T follicular helper cell (primary cell): ENCODE measurements around the gene CSRP3.

ENCODE experiments used
- DNase-seq: peaks from one replicate; pipeline ENCODE4 v3.0.0-alpha.2; 2020; ENCODE audit warnings: low read depth
- total RNA-seq, 2 experiments: gene quantifications; one replicate each; lab custom pipeline; 2026; lab: John Stamatoyannopoulos, UW

CSRP3 gene
- total RNA-seq = 0 reads per million in 2 experiments

DNA sequence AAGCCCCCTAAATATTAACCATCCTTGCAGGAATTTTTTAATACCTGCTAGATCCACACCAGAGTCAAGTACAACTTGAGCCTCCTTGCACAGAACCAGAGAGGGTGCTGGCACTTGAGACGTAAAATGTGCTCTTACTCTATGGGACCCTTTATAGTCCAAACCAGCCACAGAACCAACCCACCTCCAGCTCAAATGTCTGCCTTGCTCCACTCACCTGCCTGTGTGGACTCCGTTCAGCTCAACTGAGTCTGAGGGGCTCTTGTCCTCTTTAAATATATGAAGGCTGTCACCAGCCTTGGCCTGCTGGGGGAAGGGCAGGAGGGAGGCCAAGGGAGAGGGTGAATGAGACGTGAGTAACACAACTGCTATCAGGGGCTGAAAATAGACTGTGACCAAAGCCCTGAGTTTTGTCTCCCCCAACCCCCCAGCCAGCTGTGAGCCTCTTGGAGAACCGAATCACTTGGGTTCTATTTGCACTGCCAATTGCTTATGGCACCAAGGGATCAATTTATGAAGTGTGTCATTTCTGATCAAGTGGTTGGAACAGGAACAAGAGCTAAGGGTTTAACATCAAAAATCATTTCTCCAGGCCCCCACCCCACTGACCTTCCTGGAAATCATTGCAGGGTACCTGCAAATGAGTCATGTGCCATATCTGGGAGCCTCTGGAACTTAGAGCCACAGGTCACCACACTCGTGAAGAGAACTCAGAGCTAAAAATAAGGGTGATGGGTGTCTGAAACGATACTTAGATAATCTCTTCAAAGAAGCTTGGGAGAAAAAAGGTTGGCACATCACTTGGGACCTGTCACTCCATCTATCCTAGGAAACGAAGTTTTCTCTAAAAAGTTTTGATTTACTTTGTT lies at the start of gene CSRP3:
Gene CSRP3, minus strand, starts transcription at position 247 of the 869 bp plus-strand sequence. CDS start 9,535 bp downstream, outside the sequence.
- no peak for DNase-seq

DNA sequence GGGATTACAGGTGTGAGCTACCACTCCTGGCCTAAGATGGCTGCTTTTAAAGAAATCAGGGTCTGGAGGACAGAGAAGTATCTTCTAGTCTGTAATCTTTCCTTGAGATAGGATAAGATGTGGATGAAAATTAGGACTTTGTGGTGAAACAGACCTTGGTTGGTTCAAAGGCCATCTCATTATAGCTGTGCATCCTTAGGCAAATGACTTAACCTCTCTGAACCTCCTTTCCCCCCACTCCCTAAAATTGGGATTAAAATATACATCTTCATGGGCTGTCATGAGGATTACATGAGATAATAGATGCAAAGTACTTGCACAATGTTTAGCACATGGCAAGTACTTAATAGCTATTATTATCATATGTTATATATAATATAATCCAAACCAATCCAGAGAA lies 49.8 kb upstream of the CSRP3 start:
- DNase-seq = no peak

DNA sequence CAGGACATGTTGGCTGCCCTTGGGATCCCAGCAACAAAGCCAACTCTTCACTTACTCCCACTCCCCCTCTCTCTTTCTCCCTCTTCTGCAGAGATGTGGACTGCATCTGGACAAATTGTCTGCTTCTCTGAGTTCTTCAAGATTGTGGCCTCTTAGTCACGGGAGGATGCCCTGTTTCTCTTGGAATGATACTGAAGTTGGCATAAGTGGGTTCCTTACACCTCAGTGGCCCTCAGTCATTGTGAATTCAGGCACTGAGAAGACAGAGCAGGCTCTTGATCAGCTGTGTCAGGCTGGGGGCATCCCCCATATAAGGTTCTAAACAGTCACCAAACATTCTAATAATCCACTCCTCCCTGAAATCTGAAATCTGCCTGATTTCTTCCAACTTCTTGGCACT lies 45.0 kb upstream of the CSRP3 start:
- no peak for DNase-seq

DNA sequence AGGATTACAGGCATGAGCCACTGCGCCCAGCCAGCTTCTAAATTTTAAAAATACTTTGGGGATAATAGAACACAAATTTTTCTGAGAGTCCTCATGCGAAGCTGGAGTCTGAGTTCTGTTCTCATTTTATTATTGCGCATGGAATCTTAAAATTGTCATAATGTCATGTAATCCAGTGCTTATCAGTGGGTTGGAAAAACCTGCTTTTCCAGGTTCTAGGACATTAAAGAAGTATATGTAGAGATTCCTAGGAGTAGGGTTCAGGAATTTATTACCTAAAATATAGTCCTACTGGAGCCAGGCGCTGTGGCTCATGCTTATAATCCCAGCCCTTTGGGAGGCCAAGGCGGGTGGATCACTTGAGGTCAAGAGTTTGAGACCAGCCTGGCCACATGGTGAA lies 43.6 kb upstream of the CSRP3 start:
- DNase-seq = no peak

DNA sequence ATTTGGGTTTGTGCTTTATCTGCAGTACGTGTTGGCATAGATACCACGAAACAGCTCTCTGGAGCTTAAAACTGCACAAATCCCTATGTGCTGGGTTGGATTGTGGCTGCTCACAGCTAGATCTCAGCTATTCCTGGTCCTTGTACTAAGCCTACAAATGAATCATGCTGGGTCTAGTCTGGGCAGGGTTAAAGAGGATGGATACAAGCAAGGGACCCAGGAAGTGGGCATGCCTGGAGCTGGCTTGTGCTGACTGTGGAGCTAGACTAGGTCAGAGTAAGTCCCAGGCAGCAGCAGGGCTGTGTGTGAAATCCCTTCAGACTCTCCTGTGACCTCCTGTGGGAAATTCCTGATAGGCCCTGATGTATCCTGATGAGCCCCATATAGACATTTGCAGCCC lies 42.8 kb upstream of the CSRP3 start:
- DNase-seq = no peak

DNA sequence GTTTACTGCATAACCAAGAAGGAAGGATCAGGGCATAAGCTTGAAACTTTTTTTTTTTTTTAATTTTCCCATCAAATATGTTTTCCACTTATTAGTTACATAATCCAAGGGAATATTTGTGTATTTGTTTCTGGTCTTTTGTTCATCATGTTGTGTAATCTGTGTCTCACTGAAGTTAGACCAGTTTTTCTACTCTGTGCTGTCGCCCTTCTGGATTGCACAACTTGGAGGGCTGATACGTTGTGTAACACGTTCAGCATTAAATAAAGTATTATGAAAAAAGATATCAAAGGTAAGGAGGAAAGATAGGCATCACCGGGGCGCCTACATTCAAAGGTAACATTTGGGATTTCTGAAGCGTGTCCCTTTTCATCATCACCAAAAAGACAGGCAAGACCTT lies 42.3 kb upstream of the CSRP3 start:
- DNase-seq = no peak

DNA sequence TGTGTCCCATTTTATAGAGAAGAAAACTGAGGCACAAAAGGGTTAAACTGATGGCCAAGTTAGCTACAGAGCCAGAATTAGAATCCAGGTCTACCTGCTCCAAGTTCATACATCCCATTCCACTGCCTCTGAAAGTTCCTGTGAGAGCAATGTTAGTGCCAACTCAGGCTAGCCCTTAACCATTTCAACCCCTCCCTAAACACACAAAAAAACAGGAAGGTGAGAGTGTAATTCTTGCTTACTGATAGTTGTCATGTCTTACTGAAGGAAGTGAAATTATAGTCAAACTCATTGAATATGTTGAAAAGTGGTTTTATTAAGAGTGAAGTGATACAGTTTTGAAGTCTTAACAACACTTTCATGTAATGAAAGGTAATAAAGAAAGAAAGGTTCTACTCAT lies 41.8 kb upstream of the CSRP3 start:
- DNase-seq = no peak

DNA sequence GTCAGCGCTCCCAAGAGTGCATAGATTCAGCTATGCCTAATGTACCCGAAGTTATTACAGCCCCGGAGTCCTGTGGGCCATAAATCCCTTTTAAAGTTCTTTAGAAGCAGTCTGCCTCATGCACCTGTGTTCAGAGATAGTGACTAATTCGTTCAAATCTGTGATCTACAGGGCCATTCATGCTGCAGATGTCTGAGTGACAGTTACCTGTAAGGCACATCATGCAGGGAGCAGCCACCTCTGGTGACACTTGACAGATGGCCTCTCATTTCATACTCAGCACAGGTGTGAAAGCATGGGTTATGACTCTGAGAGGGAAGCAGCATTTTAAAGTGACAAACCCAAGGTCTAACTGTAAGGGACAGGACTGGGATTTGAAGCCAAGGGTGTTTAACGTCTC lies 41.4 kb upstream of the CSRP3 start:
- no peak for DNase-seq

DNA sequence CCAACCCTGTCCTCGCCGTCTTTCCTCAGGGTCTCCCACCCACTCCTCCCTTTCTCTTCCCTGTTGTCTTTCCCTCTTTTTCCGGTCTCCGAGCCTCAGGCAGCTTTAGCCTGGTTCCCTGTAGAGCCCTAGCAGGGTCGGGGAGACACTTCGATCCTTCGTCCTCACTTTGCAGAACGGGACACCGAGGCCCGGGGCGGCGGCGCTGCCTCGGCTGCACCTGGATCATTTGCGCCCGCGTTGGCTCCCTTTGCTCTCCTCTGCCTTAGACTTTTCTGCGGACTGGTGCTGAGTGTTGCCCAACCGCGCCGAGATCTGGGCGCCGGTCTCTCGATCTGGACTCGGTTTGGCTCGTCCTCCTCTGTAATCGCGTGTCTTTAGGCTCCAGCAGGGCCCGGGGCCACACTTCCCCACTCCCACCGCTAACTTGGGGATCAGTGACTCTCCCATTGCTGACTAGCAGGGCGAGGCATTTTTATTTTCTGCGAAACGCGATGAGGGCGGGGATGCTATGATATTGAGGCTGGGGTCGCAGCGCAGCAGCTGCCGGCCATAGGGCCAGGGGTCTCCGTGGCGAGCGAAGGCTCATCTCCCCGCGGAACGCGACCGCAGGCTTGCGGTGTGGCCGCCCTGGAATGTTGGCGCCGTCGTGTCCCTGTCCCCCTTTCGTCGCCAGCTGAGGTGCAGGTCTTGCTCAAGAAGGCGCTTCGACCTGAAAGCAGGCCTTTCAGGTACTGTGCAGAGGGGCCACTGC lies 40.6 kb upstream of the CSRP3 start:
- DNase-seq = no peak

DNA sequence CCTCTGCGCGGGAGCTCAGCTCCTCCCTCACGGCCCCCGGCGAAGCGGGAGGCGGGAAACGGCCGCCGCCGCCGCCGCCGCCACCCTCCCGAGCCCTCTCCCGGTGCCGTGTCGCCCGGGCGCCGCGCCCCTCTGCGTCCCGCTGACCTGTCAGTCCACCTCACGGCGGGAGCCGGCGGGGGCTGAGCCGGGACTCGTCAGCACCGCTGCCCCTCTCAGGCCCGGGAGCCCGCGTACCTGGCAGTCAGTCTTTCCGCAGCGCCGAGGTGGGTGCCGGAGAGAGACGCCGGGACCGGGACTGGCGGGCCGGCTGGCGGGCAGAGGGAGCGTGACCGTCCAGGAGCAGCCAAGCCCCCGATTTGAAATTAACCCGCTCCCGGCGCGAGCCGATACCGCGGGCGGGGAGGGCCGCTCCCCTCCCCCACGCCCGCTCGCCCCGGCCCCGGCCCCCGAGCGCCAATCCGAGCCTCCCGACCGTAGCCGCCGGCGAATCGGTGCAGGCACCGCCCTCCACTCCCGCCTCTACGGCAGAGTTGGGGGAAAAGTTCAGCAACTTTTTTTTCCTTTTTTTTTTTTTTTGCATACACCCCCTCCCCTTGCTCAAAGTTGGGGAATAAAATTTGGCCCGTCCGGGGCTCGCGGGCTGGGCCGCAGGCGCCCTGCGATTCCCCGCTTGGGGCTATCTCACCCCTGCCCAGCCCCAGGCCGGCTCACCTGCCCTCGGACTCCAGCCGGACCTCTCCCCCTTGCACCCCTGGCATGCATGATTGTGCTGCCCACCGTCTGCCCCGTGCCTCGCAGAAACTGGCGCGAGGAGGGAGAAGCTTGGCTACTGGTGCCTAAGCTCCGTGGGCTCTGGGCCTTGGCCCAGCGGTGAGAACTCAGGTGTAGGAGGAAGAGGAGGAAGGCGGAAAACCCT lies 39.7 kb upstream of the CSRP3 start:
- DNase-seq = no peak

DNA sequence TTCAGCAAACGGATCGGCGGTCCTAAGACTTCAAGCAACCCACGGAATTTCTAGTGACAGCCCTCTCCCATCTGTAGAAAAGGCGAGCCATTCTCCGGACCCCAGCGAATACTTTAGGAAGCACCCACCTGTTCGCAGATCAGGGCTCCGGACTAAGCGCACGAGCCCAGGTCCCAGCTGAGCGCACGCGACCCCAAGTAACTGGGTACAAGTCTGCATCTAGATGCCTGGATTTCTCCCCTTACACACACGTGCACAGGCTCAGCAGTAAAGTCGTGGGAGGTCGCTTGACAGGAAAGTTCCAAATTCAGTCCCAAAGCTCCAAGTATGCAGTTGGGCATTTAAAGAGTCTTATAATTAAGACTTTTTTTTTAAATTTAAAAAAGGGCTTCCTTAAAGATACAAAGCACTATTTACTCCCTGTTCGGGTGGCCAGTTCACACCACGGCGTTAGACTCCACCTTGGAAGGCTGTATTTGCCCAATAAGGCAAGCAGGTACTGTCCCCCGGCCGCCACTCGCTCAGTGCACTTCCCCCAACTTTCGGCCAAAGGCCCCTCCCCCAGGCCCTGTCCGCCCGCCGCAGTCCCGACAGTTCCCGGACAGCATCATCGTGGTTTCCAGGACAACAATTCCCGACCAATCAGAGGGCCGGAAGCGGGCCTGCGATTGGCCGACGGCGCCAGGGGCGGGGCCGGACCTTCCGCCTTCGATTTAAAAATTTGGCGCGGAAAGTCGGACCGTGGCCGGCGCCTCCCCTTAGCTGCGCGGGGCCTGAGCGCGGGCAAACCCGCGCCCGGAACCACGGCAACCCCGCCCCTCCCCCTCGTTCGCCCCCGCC lies 38.9 kb upstream of the CSRP3 start, which contains the start of gene E2F8:
Gene E2F8, minus strand, starts transcription at position 526 of the 840 bp plus-strand sequence. CDS start 824 bp downstream, outside the sequence.
- peak; percentile 58 for DNase-seq

DNA sequence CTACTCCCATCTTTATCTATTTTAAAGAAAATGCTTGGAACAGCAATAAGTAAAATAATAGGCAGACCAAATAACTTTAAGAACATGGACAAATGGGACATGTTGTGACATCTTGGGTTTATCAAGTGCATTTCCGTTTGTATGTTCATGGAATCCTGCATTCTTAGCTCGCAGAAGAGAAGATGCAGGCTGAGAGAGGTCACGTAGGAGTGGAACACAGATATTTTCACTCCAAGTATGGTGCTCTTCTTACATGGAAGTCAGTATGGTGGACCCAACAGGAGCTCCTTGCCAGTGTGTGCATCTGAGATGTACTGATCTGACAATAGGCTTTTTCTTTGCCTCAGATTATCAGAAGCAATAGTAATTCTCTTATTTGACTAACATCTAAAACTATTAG lies 37.3 kb upstream of the CSRP3 start:
- no peak for DNase-seq

DNA sequence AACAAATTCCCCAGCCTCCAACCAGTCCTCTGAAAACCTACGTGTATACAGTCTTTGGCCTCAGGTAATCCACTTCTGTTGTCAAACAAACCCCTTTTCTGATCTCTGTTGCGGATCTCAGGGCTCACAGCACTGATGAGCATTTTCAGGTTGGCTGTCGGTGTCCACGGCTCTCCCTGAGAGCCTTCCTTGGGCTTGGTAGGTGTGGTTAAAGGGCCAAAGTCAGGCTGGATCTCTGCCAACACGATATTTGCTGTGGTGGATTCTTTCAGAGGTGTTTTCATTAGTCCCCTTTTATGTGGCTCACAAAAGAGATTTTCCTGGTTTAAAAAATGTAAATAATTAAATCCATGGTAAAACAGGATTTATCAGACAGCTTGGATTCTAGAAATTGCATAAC lies 36.0 kb upstream of the CSRP3 start:
- DNase-seq = no peak

DNA sequence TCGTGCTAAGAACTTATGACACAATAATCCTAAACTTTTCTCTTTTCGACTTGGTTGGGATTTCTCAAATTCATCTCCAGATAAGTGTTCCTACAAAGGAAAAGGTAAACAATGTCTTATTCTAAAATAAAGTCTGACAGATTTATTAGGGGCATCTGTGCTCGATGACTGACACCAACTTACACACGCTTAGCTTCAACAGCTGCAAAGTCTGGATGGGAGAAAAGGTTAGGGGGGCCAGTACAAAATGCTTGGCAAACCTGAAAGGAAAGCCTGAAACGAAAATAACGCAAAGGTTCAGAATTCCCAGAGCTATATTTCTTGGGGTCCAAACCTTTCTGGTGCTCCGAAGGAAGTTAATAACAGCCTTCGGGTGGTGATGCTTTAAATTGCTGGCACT lies 35.6 kb upstream of the CSRP3 start:
- DNase-seq = no peak

DNA sequence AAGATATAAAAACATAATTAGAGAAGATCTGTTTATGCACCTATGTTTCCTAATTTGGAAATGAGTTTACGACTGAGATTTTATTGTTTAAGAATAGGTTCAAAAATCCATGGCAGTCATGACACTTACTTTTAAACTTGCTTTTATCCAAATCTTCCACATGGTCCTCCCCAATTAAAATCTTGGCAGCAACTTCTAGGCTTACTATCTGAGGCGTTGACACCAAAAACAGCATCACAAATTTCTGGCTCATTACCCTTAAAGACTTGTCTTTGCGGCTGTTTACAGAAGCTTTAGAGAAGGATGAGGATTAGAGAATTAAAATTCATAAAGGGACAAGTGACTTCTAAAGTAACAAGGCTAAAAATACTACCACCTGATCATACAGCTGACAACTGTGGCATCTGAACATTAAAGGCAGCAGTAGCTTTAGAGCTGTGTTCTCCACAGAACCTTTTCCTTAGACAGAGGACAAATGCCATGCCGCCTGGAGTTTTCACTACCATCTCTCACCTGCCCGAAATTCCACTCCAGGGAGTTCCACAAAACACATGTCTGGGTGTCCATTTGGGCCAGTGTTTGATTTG lies 32.5 kb upstream of the CSRP3 start:
- DNase-seq = no peak

DNA sequence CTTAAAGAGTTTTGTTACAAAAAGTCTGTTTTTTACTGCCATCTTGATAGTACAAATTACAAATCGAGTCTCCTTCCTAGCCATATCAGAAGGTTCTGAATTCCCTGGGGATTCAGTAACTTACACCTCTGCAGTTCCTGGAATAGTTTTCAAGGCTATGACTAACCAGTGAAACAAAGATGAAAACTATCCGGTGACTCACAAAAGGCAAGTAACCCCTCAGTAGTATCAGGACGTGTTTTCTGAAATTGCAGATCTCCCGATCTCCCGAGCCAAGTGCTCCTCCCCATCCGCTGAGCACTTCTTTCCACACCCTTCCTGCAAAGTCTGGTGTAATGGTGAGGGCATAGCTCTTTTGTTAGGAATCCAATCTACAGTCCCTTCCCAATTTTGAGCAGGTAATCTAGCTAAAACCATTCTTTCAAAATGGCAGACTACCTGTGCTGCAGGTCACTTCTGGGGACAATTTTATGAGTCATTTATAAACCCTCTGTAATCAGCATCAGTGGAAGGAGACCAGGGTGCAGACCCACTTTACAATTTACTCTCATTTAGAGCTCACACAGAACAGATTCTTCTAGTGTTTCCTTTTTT lies 31.2 kb upstream of the CSRP3 start:
- DNase-seq = no peak

DNA sequence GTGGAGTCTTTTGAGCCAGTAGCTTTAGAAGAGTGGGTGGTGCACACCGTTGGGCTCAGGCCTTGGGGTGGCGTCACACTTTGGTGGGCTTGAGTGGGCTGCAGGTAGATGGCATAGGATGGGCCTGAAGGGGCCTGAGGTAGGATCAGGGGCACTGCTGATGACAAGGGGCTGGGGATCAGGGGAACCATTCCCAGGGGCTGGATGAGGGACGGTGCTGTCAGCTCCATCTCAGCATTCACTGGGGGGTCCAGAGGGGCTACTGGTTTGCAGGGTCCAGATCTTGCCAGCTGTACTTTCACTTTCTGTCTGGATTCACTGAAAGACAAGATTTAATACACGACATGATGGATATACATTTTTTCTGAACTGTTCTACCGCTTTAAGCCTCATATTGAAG lies 27.9 kb upstream of the CSRP3 start:
- no peak for DNase-seq

DNA sequence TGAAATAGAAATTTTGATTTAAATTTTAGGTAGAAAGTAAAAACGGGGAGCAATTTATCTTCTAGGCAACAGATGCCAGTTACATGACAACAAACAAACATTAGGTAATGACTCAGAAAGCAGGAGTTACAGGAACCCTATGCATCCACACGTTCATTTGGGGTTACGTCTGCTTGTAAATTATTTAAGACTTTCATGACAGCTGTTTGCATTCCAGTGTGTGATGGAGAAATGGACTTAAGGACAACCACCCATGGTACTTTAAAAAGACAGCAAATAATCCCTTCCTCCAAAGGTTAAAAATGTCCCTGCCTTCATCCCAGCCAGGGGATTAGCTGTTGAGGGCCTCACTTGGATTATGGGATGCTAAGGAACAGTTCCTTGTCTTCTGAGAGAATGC lies 27.2 kb upstream of the CSRP3 start:
- DNase-seq = no peak

DNA sequence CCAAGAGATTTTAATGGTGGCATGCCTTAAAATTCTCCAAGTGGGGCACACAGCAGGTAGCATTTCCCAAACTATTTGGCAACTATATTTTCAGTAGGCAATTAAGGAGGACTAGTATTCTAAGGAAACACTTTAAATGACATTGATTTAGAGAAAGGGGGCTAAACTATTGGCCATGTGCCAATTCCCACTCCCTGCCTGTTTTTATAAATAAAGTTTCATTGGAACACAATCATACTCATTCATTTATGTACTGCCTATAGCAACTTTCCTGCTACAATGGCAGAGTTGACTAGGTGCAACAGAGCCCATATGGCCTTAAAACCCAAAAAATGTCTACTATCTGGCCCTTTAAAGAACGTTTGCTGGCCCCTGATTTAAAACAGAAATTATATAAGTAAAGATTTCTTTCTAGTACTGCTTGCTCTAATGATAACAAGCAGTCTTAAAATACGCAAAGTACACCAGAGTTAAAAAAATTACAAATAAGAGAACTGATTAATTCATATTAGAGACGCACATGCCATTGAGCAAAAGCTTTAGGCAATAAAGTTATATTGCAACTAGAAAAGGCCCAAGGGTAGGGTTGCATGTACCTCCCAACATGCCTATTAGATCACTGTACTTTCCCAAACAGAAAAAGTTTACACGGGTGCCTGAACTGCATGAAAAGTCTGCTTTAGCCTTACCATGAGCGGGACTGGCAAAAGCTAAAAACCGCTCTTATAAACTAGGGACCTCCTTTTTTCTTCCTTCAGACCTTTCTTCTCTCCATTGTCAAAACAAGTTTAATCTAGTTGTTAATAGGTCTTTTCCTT lies 24.8 kb upstream of the CSRP3 start:
- DNase-seq = no peak
